ENCODE data around the gene SAMD4B. TPM values are rescaled to one million over a fixed set of nuclear protein-coding genes. Genes with fewer than 3 reads are reported as not detected.
A peak's percentile ranks its signal among the peaks of the same experiment; 100 is the strongest.

The SAMD4B gene
- total and polyA plus RNA-seq, 7 experiments from 2014 or later, result 7.3 to 84.6 (median 64.0) TPM

GRCh38 chr19:39299832-39300231 lies 42.4 kb upstream of the SAMD4B start:
- H3K9me3 Mint-ChIP-seq, result no peaks in the 10 kb centered on the region
- Histone ChIP-seq H3K4me3 (ENCODE audit: low read length) (no peak overlapping the region), H3K27ac (ENCODE audit: low read depth, low read length) (no peak overlapping the region), H3K36me3 (ENCODE audit: control insufficient read depth in 2 of 3, insufficient read depth in 3 of 3, low read length in 3 of 3) (no peaks in the 10 kb centered on the region), H3K27me3 (ENCODE audit: control insufficient read depth in 2 of 2, insufficient read depth in 2 of 2, low read length in 2 of 2) (no peaks in the 10 kb centered on the region), H3K9me3 (ENCODE audit: control insufficient read depth in 2 of 3, low read length in 3 of 3) (no peaks in the 10 kb centered on the region), H3K4me1 (ENCODE audit: control insufficient read depth in 2 of 2, insufficient read depth in 2 of 2, low read length in 2 of 2) (peaks cover 0 to 13% of the 10 kb centered on the region in 2 donors)
- intact Hi-C loops (cut with micrococcal nuclease), result no loop called here
- peaks cover 0 to 5% (median 2%) of the 10 kb centered on the region in 5 donors for H3K27me3 Mint-ChIP-seq
- peak overlapping the region in 1 of 10 donors; percentile 29 for H3K4me3 Mint-ChIP-seq
- peaks cover 0 to 30% (median 7%) of the 10 kb centered on the region in 7 donors for H3K4me1 Mint-ChIP-seq
- no peaks in the 10 kb centered on the region for H3K36me3 Mint-ChIP-seq
- CTCF ChIA-PET, result no interaction called here
- POLR2A ChIA-PET, result interaction anchor here (0.5 to 1.3 kb wide), 2 partner anchors 33 to 177 kb away, joined by 3 to 4 read pairs; no protein-coding TSS in a partner anchor
- no peak for ATAC-seq
- no peak for DNase-seq
- peak overlapping the region in 1 of 9 donors; percentile 43 for H3K27ac Mint-ChIP-seq

GRCh38 chr19:39301021-39301420 lies 41.2 kb upstream of the SAMD4B start:
- H3K36me3 Mint-ChIP-seq, result no peaks in the 10 kb centered on the region
- H3K4me1 ChIP-seq (ENCODE audit: control insufficient read depth in 2 of 2, insufficient read depth in 2 of 2, low read length in 2 of 2), result peaks cover 0 to 13% of the 10 kb centered on the region in 2 donors
- no peaks in the 10 kb centered on the region for H3K27me3 ChIP-seq (ENCODE audit: control insufficient read depth in 2 of 2, insufficient read depth in 2 of 2, low read length in 2 of 2)
- ChIA-PET CTCF (no interaction called here), POLR2A (interaction anchor here (1.3 kb wide), 1 partner anchor 32 kb away, joined by 3 read pairs; no protein-coding TSS in a partner anchor)
- H3K4me3 Mint-ChIP-seq, result no peak overlapping the region
- no peak overlapping the region for H3K4me3 ChIP-seq (ENCODE audit: low read length)
- no peaks in the 10 kb centered on the region for H3K36me3 ChIP-seq (ENCODE audit: control insufficient read depth in 2 of 3, insufficient read depth in 3 of 3, low read length in 3 of 3)
- H3K9me3 Mint-ChIP-seq, result no peaks in the 10 kb centered on the region
- intact Hi-C loops (cut with micrococcal nuclease), result no loop called here
- peaks cover 0 to 8% (median 4%) of the 10 kb centered on the region in 5 donors for H3K27me3 Mint-ChIP-seq
- no peak overlapping the region for H3K27ac ChIP-seq (ENCODE audit: low read depth, low read length)
- ATAC-seq (no peak), DNase-seq (no peak)
- peaks cover 0 to 29% (median 7%) of the 10 kb centered on the region in 7 donors for H3K4me1 Mint-ChIP-seq
- no peak overlapping the region for H3K27ac Mint-ChIP-seq
- no peaks in the 10 kb centered on the region for H3K9me3 ChIP-seq (ENCODE audit: control insufficient read depth in 2 of 3, low read length in 3 of 3)

GRCh38 chr19:39301562-39301961 lies 40.7 kb upstream of the SAMD4B start:
- peaks cover 0 to 23% (median 7%) of the 10 kb centered on the region in 7 donors for H3K4me1 Mint-ChIP-seq
- no peak for ATAC-seq
- H3K27me3 Mint-ChIP-seq, result peaks cover 0 to 8% (median 4%) of the 10 kb centered on the region in 5 donors
- H3K36me3 ChIP-seq (ENCODE audit: control insufficient read depth in 2 of 3, insufficient read depth in 3 of 3, low read length in 3 of 3), result no peaks in the 10 kb centered on the region
- H3K9me3 Mint-ChIP-seq, result no peaks in the 10 kb centered on the region
- no peak overlapping the region for H3K4me3 Mint-ChIP-seq
- ChIA-PET POLR2A (no interaction called here), CTCF (no interaction called here)
- peaks cover 0 to 13% of the 10 kb centered on the region in 2 donors for H3K4me1 ChIP-seq (ENCODE audit: control insufficient read depth in 2 of 2, insufficient read depth in 2 of 2, low read length in 2 of 2)
- H3K9me3 ChIP-seq (ENCODE audit: control insufficient read depth in 2 of 3, low read length in 3 of 3), result no peaks in the 10 kb centered on the region
- no peak overlapping the region for H3K27ac ChIP-seq (ENCODE audit: low read depth, low read length)
- intact Hi-C loops (cut with micrococcal nuclease), result no loop called here
- no peak overlapping the region for H3K4me3 ChIP-seq (ENCODE audit: low read length)
- no peak overlapping the region for H3K27ac Mint-ChIP-seq
- peaks cover 0 to 2% (median 2%) of the 10 kb centered on the region in 5 donors for H3K36me3 Mint-ChIP-seq
- H3K27me3 ChIP-seq (ENCODE audit: control insufficient read depth in 2 of 2, insufficient read depth in 2 of 2, low read length in 2 of 2), result no peaks in the 10 kb centered on the region
- DNase-seq, result no peak

GRCh38 chr19:39303373-39304184 lies 38.6 kb upstream of the SAMD4B start:
- Mint-ChIP-seq H3K36me3 (peaks cover 0 to 7% (median 7%) of the 10 kb centered on the region in 5 donors), H3K27me3 (peaks cover 0 to 8% (median 0%) of the 10 kb centered on the region in 5 donors), H3K4me3 (no peak overlapping the region), H3K4me1 (peaks cover 0 to 7% (median 2%) of the 10 kb centered on the region in 7 donors), H3K27ac (peak overlapping the region in 2 of 9 donors; percentile 48 to 52), H3K9me3 (no peaks in the 10 kb centered on the region)
- Histone ChIP-seq H3K36me3 (ENCODE audit: control insufficient read depth in 2 of 3, insufficient read depth in 3 of 3, low read length in 3 of 3) (peaks cover 0 to 13% (median 0%) of the 10 kb centered on the region in 3 experiments), H3K4me1 (ENCODE audit: control insufficient read depth in 2 of 2, insufficient read depth in 2 of 2, low read length in 2 of 2) (peaks cover 0 to 3% of the 10 kb centered on the region in 2 donors), H3K27ac (ENCODE audit: low read depth, low read length) (no peak overlapping the region), H3K4me3 (ENCODE audit: low read length) (no peak overlapping the region), H3K9me3 (ENCODE audit: control insufficient read depth in 2 of 3, low read length in 3 of 3) (no peaks in the 10 kb centered on the region), H3K27me3 (ENCODE audit: control insufficient read depth in 2 of 2, insufficient read depth in 2 of 2, low read length in 2 of 2) (no peaks in the 10 kb centered on the region)
- CTCF ChIA-PET, result no interaction called here
- ATAC-seq (no peak), DNase-seq (no peak)
- POLR2A ChIA-PET, result interaction anchor here (0.8 to 0.9 kb wide), 2 partner anchors 20 to 42 kb away, joined by 3 read pairs; no protein-coding TSS in a partner anchor
- intact Hi-C loops (cut with micrococcal nuclease), result no loop called here

GRCh38 chr19:39304185-39304513 lies 38.1 kb upstream of the SAMD4B start:
- Mint-ChIP-seq H3K36me3 (peaks cover 0 to 11% (median 10%) of the 10 kb centered on the region in 5 donors), H3K9me3 (no peaks in the 10 kb centered on the region), H3K27ac (peak overlapping the region in 2 of 9 donors; percentile 3 to 48), H3K4me3 (no peak overlapping the region), H3K27me3 (peaks cover 0 to 8% (median 0%) of the 10 kb centered on the region in 5 donors), H3K4me1 (peaks cover 0 to 8% (median 0%) of the 10 kb centered on the region in 7 donors)
- Histone ChIP-seq H3K36me3 (ENCODE audit: control insufficient read depth in 2 of 3, insufficient read depth in 3 of 3, low read length in 3 of 3) (peaks cover 0 to 13% (median 0%) of the 10 kb centered on the region in 3 experiments), H3K27ac (ENCODE audit: low read depth, low read length) (no peak overlapping the region), H3K4me1 (ENCODE audit: control insufficient read depth in 2 of 2, insufficient read depth in 2 of 2, low read length in 2 of 2) (no peaks in the 10 kb centered on the region), H3K27me3 (ENCODE audit: control insufficient read depth in 2 of 2, insufficient read depth in 2 of 2, low read length in 2 of 2) (no peaks in the 10 kb centered on the region), H3K4me3 (ENCODE audit: low read length) (no peak overlapping the region), H3K9me3 (ENCODE audit: control insufficient read depth in 2 of 3, low read length in 3 of 3) (no peaks in the 10 kb centered on the region)
- intact Hi-C loops (cut with micrococcal nuclease), result no loop called here
- CTCF ChIA-PET, result no interaction called here
- no peak for DNase-seq
- ATAC-seq, result no peak
- POLR2A ChIA-PET, result interaction anchor here (0.8 to 0.9 kb wide), 2 partner anchors 19 to 43 kb away, joined by 3 read pairs; no protein-coding TSS in a partner anchor

GRCh38 chr19:39304701-39305571 lies 37.3 kb upstream of the SAMD4B start:
- ChIA-PET POLR2A (no interaction called here), CTCF (interaction anchor here (1.1 kb wide), 1 partner anchor 37 kb away, joined by 3 read pairs; the partner anchor contains the start of gene SAMD4B)
- DNase-seq (no peak), ATAC-seq (no peak)
- Histone ChIP-seq H3K4me3 (ENCODE audit: low read length) (no peak overlapping the region), H3K27ac (ENCODE audit: low read depth, low read length) (no peak overlapping the region), H3K27me3 (ENCODE audit: control insufficient read depth in 2 of 2, insufficient read depth in 2 of 2, low read length in 2 of 2) (no peaks in the 10 kb centered on the region), H3K36me3 (ENCODE audit: control insufficient read depth in 2 of 3, insufficient read depth in 3 of 3, low read length in 3 of 3) (peaks cover 0 to 13% (median 0%) of the 10 kb centered on the region in 3 experiments), H3K9me3 (ENCODE audit: control insufficient read depth in 2 of 3, low read length in 3 of 3) (no peaks in the 10 kb centered on the region), H3K4me1 (ENCODE audit: control insufficient read depth in 2 of 2, insufficient read depth in 2 of 2, low read length in 2 of 2) (no peaks in the 10 kb centered on the region)
- intact Hi-C loops (cut with micrococcal nuclease), result no loop called here
- Mint-ChIP-seq H3K27me3 (peaks cover 0 to 8% (median 0%) of the 10 kb centered on the region in 5 donors), H3K9me3 (no peaks in the 10 kb centered on the region), H3K27ac (peak overlapping the region in 2 of 9 donors; percentile 18 to 68), H3K4me3 (no peak overlapping the region), H3K36me3 (peaks cover 0 to 14% (median 11%) of the 10 kb centered on the region in 5 donors), H3K4me1 (peaks cover 0 to 10% (median under 1%) of the 10 kb centered on the region in 7 donors)

Measured in naive thymus-derived CD4-positive, alpha-beta T cell (primary cell).